HG02623 (cell line): ENCODE data around the gene C11orf52.
"Not testable (repeated sequence)": the region's sequence is repeated elsewhere in the genome, so short reads cannot be mapped to it uniquely, and the experiment has no call there.

Experiments
- ATAC-seq: cut with Tn5 transposase; IDR thresholded peaks from one replicate; pipeline ENCODE4 v1.9.1; 2021; ENCODE audit warnings: moderate library complexity; ENCODE audit not compliant: unreplicated experiment

The C11orf52 gene

DNA sequence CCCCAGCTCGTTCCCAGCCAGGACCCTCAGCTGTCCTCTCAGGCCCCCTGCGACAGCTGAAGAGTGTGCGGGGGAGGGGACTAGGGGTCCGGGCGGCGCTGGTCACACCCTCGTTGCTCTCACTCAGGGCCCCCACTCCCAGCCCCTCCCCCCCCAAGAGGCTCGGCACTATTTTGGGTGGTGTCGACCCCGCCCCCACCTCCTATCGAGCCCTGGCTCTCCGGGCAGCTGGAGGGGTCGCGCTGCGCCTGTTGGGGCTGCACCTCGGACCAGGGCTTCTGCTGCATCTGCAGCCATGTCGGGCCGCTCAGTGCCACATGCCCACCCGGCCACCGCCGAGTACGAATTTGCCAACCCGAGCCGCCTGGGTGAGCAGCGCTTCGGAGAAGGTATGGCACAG is 6.2 kb upstream of the C11orf52 start, which contains the start of gene HSPB2:
Gene HSPB2 (plus strand): TSS at position 200 of the 400 bp plus-strand sequence. CDS start 96 bp downstream, at position 296.
- no peak for ATAC-seq

DNA sequence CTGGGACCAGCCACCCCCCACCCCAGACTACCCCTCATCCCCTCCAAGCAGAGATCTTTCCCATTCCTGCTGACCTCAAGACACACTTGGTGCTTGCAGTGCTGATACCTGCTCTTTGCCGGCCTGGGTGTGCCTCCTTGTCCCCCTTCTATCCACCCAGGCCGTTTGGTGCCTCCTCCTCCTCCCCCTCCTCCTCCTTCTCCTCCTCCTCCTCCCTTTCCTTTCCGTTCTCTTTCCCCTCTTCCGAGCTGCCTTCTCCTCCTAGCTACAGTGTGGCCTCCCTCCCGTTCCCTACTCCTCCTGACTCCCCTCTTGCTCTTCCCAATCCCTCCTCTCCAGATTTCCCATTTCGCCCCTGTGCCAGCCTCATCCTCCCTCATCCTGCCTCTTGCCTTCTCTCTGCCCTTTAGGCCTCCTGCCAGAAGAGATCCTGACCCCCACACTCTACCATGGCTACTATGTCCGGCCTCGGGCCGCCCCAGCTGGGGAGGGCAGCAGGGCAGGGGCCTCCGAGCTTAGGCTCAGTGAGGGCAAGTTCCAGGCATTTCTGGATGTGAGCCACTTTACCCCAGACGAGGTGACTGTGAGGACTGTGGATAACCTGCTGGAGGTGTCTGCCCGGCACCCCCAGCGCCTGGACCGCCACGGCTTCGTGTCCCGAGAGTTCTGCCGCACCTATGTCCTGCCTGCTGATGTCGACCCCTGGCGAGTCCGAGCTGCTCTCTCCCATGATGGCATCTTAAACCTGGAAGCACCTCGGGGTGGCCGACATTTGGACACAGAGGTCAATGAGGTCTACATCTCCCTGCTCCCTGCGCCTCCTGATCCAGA is 5.5 kb upstream of the C11orf52 start:
- no peak for ATAC-seq

DNA sequence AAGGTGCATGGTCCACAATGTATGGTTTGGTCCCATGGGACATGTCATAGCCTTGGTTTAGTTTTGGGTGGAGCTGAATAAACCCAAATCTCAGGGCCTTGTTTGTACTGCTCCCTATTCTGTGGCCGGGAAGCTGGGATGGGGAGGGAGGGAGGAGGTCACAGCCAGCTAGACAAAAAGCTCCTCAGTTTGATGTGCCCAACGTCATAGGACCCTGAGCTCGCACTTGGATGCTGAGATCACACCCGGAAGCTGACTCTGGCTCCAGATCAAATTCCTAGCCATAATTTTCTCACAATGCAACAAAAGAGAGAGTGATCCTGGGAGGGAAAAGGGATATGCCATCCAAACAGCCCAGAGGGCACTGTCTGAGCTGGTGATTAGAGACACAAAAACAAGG is 4.7 kb upstream of the C11orf52 start:
- ATAC-seq = no peak

DNA sequence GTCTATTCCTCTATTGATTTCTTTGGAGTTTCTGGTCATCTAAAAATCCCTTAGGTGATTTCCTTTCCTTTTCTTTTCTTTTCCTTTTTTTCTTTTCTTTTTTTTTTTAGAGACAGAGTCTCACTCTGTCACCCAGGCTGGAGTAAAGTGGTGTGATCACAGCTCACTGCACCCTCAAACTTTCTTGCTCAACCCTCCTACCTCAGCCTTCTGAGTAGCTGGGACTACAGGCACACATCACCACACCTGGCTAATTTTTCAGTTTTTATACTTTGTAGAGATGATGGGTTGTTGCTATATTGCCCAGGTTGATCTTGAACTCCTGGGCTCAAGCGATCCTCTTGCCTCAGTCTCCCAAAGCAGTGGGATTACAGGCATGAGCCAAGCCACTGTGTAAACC is 1.9 kb upstream of the C11orf52 start:
- ATAC-seq = no peak

DNA sequence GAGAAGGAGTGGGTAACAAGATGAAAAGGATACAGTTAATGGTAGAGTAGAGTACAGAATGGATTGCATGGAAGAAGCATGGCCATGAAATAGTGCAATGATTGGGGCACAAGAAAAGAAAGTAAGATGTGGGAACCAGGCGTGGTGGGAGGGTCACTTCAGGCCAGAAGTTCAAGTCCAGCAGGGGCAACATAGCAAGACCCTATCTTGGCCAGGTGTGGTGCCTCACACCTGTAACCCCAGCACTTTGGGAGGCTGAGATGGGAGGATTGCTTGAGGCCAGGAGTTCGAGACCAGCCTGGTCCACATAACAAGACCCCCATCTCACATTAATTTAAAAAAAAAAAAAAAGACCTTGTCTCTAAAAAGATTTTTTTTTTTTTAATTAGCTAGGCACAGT is 1.4 kb upstream of the C11orf52 start:
- no peak for ATAC-seq

DNA sequence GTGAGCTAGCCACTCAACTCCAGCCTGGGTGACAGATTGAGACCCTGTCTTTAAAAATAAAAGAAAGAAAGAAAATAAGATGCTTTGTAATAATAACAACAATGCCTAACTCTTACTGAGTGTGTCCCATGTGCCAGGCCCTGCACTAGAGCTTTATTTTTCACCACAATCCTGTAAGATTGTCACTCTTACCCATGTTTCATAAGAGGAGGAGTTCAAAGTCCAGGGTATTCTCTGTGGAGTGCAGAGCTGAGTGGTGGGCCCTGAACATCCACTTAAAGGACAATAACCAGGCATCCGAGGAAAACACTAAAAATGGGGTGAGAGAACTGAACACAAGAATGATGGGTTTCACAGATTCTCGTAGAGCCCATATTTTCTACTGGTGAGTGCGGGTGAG is 925 bp upstream of the C11orf52 start:
- ATAC-seq = no peak

DNA sequence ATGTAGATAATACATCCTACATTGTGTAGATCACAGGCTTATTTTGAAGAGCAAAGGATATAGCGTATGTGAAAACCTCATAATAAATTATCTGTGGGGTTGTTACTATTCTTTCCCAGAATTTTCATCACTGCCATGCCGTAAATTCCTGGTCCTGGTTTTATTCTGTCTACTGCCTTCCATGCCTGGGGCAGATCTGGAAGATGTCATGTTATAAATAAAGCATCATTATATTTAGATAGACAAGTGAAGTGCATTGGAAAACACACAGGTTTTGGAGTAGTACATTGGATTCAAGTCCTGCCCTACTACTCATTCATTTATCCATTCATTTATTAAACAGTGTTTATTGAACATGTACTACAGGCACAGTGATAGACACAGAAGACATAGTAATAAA is 2.2 kb downstream of the C11orf52 start:
- no peak for ATAC-seq

DNA sequence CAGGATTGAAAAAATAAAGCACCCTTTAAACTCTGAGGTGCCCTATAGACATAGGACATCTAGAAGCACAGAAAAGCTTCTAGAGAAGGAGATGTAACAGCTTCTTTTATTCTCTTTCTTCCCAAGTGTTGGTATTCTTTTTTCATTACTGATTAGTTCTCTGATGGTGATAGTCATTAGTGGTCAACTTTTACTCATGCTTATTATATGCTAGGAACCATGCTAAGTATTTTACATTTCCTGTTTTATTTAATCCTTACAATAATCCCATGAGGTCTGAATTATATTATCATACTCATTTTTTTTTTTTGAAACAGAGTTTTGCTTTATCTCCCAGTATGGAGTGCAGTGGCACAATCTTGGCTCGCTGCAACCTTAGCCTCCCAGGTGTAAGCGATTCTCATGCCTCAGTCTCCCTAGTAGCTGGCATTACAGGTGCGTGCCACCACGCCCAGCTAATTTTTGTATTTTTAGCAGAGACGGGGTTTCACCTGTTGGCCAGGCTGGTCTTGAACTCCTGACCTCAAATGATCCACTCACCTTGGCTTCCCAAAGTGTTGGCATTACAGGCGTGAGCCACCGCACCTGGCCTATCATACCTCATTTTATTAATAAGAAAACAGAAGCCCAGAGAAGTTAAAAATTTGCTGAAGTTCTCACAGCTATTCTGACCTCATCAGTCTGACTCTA is 3.0 kb downstream of the C11orf52 start:
- ATAC-seq = no peak

DNA sequence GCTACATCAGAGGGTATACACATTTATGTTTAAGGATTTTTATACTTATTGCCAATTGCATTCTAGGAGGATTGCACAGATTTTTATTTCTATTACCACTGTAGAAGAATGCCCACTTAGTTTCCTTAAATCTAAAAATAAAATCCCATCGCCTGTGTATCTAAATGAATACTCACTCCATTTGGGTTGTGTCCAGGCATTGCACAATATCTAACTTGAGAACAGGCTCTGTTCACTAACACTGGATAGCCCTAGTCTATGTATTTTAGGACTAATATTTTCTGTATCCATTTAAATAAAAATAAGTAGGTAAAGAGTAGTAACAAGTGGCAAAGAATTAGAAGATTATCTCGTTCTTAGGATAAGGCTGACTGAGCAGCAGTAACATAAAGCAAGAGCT is 4.1 kb downstream of the C11orf52 start:
- no peak for ATAC-seq

DNA sequence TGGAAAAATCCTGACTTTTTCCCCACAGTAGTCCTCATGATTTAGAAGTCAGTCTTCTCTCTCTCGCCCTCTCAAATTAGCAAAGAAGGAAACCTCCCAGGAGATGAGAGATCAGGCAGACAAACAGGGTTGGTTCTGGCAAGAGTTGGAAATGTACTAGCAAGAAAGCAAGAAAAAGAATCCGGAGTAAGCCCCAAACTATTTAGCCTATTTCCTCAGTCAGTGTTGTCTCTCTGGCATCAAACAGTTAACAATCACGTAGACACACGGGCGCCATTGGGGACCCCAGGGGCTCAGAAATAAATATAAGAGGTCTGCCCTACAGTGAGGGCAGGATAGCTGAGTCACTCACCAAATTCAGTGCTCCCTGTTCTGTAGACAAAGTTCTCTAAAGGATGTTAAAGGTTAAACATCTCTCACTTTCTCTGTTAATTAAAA is 4.7 kb downstream of the C11orf52 start:
- ATAC-seq = no peak

DNA sequence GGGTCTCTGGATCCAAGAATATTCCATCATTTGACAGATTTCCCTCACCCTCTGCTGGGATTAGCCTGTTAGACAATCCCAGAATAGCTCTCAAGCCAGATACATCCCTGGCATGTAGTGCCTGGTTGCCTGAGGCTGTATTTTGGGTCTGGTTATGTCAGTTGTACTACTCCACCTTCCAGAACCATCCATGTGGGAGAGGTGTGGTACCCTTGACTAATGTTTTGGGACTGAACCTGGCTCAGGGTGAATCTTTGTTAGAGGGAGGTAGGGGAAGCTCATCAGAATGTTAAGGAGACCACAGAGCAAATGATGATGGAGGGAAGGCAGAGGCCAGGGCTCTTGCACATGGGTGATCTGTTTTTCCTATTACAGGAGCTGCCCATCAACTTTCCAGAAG is 5.2 kb downstream of the C11orf52 start:
- no peak for ATAC-seq

DNA sequence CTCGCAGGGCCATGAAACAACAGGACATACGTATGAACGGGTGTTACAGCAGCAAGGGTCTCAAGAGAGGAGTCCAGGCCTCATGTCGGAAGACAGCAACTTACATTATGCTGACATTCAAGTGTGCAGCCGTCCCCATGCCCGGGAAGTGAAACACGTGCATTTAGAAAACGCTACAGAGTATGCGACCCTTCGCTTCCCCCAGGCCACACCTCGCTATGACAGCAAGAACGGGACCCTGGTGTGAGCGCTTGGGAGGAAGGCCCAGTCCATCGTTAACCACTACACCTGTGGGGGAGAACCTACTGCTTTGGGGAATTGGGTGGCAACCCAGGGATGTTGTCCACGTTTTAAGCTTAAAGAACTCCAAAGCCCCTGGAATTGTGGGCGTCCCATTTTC is 7.2 kb downstream of the C11orf52 start:
- no peak for ATAC-seq

DNA sequence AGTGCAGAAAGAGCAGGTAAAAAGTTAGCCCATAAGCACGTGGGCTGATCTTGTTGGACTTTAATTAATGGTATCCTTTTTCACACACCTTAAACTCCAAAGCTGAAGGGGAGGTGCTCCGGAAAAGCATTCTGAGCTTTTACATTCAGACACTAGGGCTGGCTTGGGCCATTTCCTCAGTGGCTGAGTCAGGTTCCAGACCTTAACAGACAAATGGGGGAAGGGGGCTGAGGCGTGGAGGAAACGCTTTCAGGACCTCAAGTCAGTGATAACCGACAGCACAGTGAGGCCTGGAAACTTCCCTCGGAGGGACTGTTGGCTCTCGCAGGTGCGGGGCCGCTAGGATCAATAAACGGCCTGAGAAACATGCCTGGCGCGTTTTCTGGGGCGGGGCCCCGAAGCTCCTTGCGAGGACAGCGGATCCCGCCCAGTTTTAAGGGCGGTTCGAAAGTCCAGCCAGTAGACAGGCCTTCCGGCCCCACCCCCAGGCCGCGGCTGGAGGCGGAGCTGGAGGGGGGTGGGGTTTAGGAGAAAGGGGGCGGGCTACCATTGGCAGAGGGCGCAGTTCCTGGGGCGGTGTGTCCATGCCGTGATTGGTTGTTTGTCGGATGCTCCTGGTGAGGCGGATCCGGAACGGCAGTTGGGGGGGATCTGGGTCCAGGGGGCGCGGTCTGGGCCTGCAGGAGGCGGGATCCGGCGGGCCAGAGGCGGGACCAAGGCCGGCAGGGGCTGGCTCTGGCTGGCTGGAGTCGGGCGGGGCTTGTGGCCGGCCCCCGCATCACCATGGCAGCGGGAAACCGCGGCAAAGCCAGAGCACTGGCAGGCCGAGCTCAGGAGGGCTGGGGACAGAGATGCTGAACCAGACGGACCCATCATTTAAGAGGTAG is 8.0 kb downstream of the C11orf52 start:
- ATAC-seq = peak; percentile 89

DNA sequence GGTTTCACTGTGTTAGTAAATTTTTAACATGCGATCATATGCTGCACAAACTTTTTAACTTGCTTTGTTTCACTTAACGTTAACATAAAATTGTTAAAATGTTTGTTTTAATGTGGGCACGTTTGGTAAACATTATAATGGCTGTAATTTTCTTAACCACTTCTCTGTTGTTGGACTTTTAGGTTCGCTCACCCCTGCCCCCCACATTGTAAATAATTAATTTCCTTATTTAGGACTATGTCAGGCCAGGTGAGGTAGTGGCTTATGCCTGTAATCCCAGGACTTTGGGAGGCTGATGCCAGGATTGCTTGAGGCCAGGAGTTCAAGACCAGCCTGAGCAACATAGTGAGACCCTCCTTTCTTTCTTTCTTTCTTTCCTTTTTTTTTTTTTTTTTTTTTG is 11.8 kb downstream of the C11orf52 start:
- no peak for ATAC-seq

DNA sequence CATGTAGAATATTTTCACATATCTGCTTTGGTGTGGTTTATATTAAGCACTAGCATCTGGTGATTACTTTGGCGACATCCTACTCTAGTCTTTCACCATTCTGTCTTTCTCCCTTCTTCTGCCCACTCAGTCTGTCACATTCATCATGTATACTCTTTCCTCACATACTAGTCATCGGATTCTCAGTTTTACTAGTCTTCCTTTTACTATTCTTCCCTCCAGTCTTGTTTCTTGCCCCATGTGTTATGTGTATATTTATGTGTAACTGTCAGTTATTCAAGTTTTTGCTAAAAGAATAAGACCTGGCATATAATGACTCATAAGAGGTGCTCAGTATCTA is 13.9 kb downstream of the C11orf52 start:
- no peak for ATAC-seq

DNA sequence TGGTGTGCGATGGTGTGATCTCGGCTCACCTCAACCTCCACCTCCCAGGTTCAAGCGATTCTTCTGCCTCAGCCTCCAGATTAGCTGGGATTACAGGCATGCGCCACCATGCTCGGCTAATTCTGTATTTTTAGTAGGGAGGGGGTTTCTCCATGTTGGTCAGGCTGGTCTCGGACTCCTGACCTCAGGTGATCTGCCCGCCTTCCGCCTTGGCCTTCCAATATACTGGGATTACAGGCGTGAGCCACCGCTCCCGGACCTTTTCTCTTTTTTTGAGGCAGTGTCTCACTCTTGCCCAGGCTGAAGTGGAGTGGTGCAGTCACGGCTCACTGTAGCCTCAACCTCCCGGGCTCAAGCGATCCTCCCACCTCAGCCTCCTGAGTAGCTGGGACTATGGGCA is 14.5 kb downstream of the C11orf52 start:
- not testable (repeated sequence) for ATAC-seq

DNA sequence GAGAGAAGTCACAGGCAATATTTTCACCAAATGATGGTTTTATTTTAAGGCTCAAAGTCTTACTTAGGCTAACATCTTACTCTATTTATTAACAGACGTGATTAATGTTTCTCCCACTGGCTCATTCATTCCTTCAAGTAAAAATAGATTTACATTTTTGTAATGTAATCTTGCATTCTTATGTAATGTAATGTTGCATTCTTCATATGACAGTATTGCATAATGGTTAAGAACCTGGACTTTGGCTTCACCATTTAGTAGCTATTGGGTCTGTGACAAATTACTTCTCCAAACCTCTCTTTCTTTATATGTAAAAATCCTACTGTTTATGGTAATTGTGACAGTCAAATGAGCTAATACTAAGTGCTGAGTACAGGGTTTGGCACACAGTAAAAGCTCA is 15.2 kb downstream of the C11orf52 start:
- ATAC-seq = no peak

DNA sequence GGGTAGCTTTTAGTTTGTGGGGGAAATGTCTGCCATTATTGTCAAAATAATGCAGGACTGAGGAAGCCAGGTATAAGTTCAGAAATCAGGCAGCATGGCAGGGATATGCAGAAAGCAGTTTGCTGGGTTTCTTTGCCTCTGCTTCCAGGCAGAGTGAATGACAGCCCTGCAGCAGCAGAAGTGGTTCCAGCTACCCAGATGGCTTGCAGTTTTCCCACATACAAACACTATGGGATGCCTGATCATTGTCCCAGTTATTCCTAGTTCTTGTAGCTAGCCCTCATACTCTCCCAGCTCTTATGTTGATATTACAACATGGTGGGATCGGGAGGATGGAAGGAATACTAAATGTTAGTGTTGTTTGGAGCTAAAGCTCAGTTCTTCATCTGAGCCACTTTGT is 15.6 kb downstream of the C11orf52 start:
- ATAC-seq = no peak

DNA sequence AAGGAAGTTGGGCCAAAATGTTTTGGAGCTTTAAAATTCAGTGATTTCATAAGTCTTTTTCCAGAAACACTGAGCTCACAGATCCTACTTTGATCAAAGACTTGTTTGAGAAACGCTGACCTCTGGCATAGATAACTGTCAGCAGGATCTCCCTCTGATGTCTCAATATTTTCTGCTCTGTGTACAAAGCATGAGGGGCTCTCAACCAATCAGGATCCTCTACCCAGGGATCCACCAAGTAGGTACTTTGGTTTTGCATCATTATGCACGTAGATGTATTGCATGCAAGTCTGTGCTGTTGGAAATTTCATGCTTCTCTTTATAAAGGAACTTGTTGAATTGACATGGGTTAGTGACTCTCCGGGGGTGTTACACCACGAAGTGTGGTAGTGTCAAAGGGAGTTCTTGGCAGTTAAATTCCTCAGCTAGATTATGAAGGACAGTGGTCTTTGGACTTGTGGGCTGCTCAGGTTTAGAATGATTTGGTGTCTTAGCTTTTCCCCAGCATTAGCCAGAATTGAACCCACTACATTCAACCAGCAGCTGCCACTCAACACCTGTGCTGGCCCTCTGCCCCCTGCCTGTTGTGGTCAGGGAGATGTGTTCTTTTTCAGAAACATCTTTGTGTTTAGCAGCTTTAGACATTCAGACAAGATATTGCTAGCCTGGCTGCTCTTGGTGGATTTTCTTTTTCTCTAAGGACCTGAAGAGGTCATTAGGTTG is 16.8 kb downstream of the C11orf52 start:
- ATAC-seq = no peak

DNA sequence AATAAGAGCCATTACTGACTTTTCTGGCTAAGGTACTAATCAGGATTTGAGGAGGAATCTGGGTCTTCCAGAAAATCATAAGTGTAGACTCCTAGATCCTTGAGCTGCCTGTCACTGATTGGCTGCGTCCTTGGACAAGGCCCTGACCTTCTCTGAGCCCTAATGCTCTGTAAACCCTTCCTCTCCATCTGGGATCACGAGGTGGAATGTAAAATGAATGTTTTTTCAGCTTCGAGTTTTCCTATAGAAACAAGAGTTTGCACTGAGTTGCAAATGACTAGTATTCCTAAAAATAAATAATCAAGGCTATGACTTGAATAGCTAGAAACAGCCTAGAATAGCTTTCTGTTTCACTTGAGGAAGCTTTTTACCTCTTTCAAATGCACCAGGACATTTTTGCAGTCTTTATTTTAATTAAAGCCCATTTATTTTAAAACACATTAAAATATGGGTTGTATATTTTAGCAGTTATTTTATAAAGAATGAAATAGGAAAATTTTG is 17.4 kb downstream of the C11orf52 start:
- ATAC-seq = no peak

DNA sequence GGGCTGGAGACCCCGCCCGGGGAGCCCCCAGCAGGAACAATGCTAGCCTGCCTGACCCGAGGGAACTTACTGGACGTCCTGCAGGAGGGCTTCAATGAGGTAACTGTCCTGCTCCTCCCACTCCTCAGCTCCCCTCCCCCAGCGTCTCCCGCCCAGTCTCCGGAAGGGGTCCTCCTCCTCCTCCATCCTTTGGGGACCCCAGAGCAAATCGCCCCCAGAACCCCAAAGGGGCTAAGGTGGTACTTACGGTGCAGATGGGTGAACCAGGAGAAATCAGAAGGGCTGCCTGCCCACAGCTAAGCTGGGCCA is 18.7 kb downstream of the C11orf52 start:
- no peak for ATAC-seq
